Uterus (tissue), 2 donors: Measurements from ENCODE around the gene CCDC60.

Source experiments
- POLR2A ChIP-seq, 2 donors: fragments of 450-650 bp; IDR thresholded peaks; one replicate each; pipeline ENCODE4 v1.6.1; 2016; ENCODE audit warnings: antibody characterized with exemption in 2 of 2, mild to moderate bottlenecking in 1 of 2, moderate library complexity in 1 of 2
- TF ChIP-seq, protein P1 (sequence below), 4 experiments: fragments of 200-600 bp in 2 of 4; fragments of 450-650 bp in 2 of 4; sonication (generic) in 2 of 4; IDR thresholded peaks; one replicate each; pipeline ENCODE4 v1.5.1; 2016 to 2019; ENCODE audit warnings: antibody characterized with exemption in 4 of 4, mild to moderate bottlenecking in 2 of 4, moderate library complexity in 1 of 4

DNA sequence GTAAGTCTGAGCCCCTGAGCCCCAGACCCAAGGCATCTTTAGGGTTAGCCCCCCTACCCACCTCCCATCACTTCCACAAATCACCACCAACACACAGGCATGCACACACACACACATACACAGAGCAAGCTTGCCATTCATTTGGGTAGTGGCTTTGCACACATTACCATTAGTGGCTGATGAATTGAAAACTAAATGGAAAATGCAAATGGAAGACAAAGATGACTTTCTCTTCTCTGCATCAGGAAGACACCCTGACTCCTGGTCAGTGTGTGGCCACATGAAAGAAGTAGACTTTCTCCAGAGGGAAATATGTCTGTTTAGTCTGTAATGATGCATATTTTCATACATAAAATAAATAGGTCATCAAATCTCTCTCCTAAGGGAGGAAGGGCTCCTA, 55.2 kb downstream of the CCDC60 start:
- TF ChIP-seq, protein P1, sequence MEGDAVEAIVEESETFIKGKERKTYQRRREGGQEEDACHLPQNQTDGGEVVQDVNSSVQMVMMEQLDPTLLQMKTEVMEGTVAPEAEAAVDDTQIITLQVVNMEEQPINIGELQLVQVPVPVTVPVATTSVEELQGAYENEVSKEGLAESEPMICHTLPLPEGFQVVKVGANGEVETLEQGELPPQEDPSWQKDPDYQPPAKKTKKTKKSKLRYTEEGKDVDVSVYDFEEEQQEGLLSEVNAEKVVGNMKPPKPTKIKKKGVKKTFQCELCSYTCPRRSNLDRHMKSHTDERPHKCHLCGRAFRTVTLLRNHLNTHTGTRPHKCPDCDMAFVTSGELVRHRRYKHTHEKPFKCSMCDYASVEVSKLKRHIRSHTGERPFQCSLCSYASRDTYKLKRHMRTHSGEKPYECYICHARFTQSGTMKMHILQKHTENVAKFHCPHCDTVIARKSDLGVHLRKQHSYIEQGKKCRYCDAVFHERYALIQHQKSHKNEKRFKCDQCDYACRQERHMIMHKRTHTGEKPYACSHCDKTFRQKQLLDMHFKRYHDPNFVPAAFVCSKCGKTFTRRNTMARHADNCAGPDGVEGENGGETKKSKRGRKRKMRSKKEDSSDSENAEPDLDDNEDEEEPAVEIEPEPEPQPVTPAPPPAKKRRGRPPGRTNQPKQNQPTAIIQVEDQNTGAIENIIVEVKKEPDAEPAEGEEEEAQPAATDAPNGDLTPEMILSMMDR (IDR thresholded peaks at IDR 0.05): no peak
- no peak for TF ChIP-seq POLR2A (IDR thresholded peaks at IDR 0.05)
